Activated naive CD8-positive, alpha-beta T cell treated with anti-CD3 and anti-CD28 coated beads, Interleukin-2, amount 50 U/mL, for 24 hours (primary cell): ENCODE data around the gene GRAMD1B.

Experiments
- ATAC-seq: fragments of 150-1000 bp; cut with Tn5 transposase; one replicate; pipeline ENCODE4 v1.10.0; 2021
- DNase-seq: peaks from one replicate; pipeline ENCODE4 v3.0.0; 2021
- H3K27ac Mint-ChIP-seq: one replicate; pipeline ENCODE4 v1.8.0; 2021; ENCODE audit warnings: mild to moderate bottlenecking, mixed read lengths
- H3K27me3 Mint-ChIP-seq: one replicate; pipeline ENCODE4 v1.8.0; 2021; ENCODE audit warnings: mixed read lengths
- H3K36me3 Mint-ChIP-seq: one replicate; pipeline ENCODE4 v1.8.0; 2021; ENCODE audit warnings: low read depth, mixed read lengths
- H3K4me1 Mint-ChIP-seq: one replicate; pipeline ENCODE4 v1.8.0; 2021; ENCODE audit warnings: mixed read lengths
- H3K4me3 Mint-ChIP-seq: one replicate; pipeline ENCODE4 v1.8.0; 2021; ENCODE audit warnings: mild to moderate bottlenecking, moderate library complexity, mixed read lengths
- H3K9me3 Mint-ChIP-seq: one replicate; pipeline ENCODE4 v1.8.0; 2021; ENCODE audit warnings: mixed read lengths

GRAMD1B gene

DNA sequence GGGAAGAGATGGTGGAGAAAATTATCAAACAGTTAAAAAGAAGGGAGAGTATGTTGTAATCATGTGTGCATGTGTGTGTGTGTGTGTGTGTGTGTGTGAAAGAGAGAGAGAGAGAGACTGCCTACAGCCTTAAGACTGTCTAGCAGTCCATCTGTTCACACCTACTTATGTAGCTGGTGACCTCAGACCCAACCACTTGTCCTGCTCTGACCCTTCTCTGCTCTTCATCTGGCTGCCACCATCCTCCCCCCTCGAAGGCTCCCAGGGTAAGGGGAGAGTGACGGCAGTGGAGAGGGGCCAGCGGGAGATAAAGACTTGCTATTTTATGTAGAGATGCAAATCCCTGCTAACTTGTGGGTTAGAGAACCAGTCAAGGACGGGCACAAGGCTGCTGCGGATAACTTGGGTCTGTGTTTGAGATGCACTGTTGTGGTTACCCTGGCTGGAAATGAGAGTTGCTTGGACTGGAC is 24.9 kb upstream of the GRAMD1B start:
- no peak overlapping the region for H3K4me3 Mint-ChIP-seq
- no peaks in the 10 kb centered on the region for H3K9me3 Mint-ChIP-seq
- peaks cover 8% of the 10 kb centered on the region for H3K27me3 Mint-ChIP-seq
- no peaks in the 10 kb centered on the region for H3K36me3 Mint-ChIP-seq
- no peak for DNase-seq
- no peak overlapping the region for H3K27ac Mint-ChIP-seq
- ATAC-seq = no peak
- peaks cover 16% of the 10 kb centered on the region for H3K4me1 Mint-ChIP-seq

DNA sequence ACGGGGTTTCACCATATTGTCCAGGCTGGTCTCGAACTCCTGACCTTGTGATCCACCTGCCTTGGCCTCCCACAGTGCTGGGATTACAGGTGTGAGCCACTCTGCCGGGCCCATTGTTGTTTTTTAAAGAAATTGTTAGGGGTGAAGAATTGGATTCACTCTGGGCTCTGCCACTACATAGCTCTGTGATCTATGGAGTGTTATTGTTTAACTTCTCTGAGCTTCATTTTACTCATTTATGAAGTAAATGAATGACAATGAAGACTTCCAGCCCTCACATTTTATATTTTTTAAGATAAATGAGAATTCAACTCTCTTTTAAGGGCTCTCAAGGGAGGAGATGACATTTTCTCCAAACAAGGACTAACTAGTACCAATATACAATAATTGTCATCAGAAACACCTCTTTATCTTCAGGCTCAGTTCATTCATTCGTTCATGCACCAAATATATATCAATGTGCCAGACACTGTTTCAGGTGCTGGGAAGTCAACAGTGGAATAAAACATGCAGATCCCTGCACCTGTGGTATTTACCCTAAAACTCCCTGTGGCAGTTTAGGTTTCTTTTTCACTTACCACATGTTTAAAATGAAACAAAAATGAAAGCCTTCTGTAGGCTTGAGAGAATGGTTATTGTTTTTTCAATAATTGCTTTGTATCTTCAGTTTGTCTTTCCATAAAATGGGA is 23.5 kb upstream of the GRAMD1B start:
- no peak for DNase-seq
- Mint-ChIP-seq H3K4me1 (peaks cover 16% of the 10 kb centered on the region), H3K9me3 (no peaks in the 10 kb centered on the region), H3K36me3 (no peaks in the 10 kb centered on the region), H3K27me3 (peaks cover 9% of the 10 kb centered on the region), H3K4me3 (no peak overlapping the region), H3K27ac (no peak overlapping the region)
- ATAC-seq = peak; percentile 44

DNA sequence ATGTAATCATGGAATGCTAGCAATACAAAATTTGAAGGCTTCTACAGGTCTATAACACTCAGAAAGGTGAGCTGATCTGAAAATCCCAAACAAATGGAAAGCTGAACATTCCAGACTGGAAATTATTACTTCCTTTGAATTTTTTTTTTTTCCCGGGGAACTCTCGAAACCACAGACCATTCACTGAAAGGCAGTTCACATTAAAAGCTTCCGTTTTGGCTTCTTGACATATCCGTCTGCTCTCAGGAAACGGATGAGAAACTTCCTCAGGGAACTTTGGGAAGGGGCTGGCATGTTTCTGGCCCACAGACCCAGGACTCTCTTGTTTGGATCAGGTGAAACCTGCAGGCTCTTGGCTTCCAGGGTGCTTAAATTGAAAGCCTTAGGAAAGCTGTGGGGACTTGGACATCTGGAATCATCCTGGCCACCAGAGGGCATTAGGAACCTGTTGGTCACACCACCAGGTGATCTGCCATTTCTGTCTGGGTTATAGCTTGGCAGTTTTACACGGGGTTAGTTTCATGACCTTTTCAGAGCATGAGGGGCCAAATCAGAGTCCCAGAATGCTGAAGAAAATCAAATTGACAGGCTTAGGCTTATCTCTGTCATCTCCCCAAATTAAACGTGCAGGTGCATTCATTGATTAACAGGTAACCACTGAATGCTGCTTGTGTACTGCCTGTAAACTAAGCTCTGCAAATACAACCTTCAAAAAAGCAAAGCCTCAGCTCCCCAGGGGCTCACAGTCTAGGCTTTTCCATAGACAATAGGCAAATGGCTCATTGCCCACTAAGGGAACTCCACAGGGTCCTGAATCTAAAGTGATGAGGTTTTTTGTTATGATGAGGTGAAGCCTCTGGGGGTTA is 22.7 kb upstream of the GRAMD1B start:
- Mint-ChIP-seq H3K36me3 (no peaks in the 10 kb centered on the region), H3K27ac (no peak overlapping the region), H3K27me3 (peaks cover 9% of the 10 kb centered on the region), H3K4me3 (no peak overlapping the region), H3K9me3 (no peaks in the 10 kb centered on the region), H3K4me1 (peaks cover 16% of the 10 kb centered on the region)
- ATAC-seq = peak; percentile 79
- DNase-seq = peak; percentile 61

DNA sequence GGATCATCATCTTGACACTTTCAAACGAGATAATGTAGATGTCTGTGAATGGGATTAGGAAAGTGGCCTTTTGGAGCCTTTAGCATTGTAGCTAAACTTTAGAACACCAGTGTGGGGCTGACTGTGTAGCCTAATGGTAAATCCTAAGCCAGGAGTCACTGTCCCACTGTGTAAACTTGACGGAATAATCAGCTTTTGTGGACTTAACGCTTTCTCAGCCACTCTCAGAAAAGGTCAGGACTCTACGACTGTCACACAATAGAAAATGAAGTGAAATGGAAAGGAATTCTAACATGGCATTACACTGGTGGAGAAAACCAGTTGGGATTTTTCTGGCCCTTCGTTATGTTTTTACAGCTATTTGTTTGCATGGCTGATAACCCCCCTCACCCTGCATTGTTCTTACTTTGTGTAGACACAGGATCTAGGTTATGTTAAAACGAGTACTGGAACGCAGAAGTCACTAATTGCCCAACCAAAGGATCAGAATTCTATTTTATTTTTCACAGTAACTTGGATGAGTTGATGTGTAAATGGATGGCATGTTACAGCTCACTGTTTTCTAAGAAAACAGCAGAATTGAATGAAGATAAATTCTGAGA is 22.0 kb upstream of the GRAMD1B start:
- H3K4me1 Mint-ChIP-seq = peaks cover 16% of the 10 kb centered on the region
- H3K4me3 Mint-ChIP-seq = no peak overlapping the region
- no peak for ATAC-seq
- H3K27me3 Mint-ChIP-seq = peaks cover 9% of the 10 kb centered on the region
- no peak overlapping the region for H3K27ac Mint-ChIP-seq
- no peak for DNase-seq
- H3K36me3 Mint-ChIP-seq = no peaks in the 10 kb centered on the region
- H3K9me3 Mint-ChIP-seq = no peaks in the 10 kb centered on the region

DNA sequence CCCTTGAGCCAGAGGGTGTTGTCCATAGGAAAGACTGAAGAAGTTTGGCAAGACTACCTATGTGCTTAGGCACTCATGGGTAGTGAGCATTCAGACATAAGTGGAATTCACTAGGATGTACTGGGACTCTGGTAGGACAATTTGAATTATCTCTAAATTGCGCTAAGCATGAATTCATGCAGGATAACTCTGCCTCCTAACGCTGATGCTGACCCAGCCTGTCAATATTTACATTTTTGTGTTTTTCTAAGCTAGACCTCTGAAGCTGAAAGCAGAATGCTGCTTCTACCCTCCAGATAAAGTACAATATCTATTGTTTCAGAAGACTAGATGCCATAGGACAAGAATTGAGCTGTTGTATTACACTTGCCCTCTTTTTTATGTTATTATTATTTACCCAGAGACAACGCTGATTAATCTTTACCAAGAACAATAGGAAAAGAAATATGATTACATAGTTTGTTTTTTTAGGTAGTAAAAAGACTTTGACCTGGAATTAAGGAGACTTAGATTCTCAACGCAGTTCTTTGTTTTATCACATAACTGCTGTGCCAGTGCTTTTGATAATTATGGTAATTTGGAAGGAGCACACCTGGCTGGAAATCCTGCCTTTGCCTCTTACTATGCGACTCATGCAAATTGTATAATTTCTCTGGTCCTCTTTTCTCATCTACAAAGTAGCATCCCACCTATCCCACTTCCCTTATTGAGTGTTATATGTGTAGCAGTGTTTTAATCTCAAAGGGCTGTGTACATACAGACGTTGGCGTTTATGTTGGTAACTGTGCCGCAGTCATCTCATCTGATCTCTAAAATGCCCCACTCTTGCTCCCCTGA is 21.2 kb upstream of the GRAMD1B start:
- no peaks in the 10 kb centered on the region for H3K9me3 Mint-ChIP-seq
- peaks cover 10% of the 10 kb centered on the region for H3K27me3 Mint-ChIP-seq
- no peak overlapping the region for H3K27ac Mint-ChIP-seq
- H3K4me3 Mint-ChIP-seq = no peak overlapping the region
- DNase-seq (no peak), ATAC-seq (no peak)
- no peaks in the 10 kb centered on the region for H3K36me3 Mint-ChIP-seq
- H3K4me1 Mint-ChIP-seq = peaks cover 16% of the 10 kb centered on the region

DNA sequence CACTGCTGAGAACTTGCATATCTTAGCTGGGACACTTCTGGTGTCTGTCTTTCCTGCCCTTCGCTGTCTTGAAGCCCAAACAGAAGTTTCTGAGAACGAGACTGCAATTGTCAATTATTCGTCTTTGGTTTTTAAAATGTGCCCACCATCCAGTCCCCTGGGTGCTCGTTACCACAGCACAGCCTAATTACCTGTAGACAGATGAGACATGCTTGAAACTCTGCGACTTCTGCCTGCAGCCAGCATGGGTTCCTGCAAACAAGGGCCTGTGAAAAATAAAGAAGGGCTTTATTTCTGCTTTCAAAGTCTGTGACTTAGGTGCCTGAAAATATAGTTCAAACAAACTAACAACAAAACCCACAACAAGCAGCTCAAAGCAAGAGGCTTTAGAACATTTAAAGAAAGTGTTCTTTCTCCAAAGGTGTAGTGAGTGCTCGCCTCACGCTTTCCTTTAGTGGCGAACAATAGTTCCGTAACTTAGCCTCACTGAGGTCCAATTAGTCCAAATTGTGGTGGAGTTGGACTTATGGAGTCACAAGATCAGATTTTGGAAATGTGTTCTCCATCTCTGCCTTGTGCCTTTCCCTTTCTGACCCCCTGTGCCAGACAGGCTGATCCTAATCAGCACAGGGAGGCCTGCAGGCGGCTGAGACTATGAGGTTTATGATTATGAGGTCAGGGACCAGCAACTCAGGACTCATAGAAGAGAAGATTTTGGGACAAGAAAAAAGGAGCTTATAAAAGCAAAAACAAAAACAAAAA is 20.4 kb upstream of the GRAMD1B start:
- H3K27me3 Mint-ChIP-seq = peaks cover 10% of the 10 kb centered on the region
- ATAC-seq = no peak
- no peak overlapping the region for H3K4me3 Mint-ChIP-seq
- no peak for DNase-seq
- no peaks in the 10 kb centered on the region for H3K36me3 Mint-ChIP-seq
- H3K4me1 Mint-ChIP-seq = peaks cover 16% of the 10 kb centered on the region
- H3K27ac Mint-ChIP-seq = no peak overlapping the region
- no peaks in the 10 kb centered on the region for H3K9me3 Mint-ChIP-seq

DNA sequence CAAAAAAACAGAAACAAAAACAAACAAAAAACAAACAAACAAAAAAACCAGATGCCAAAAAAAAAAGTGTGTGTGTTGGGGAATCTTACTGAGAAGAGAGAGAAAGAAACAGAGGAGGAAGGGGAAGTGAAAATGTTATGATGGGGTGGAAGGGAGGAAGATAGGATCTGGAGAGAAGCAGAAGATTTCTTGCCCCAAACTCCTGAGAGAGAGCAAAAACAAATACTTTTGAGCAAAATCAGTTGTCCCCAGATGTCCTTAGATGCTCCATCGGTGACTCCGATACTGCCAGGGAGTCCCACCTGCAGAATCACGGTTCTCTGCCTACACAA is 19.9 kb upstream of the GRAMD1B start:
- Mint-ChIP-seq H3K9me3 (no peaks in the 10 kb centered on the region), H3K36me3 (no peaks in the 10 kb centered on the region), H3K4me3 (no peak overlapping the region), H3K4me1 (peaks cover 16% of the 10 kb centered on the region), H3K27me3 (peaks cover 7% of the 10 kb centered on the region), H3K27ac (no peak overlapping the region)
- ATAC-seq = no peak
- no peak for DNase-seq

DNA sequence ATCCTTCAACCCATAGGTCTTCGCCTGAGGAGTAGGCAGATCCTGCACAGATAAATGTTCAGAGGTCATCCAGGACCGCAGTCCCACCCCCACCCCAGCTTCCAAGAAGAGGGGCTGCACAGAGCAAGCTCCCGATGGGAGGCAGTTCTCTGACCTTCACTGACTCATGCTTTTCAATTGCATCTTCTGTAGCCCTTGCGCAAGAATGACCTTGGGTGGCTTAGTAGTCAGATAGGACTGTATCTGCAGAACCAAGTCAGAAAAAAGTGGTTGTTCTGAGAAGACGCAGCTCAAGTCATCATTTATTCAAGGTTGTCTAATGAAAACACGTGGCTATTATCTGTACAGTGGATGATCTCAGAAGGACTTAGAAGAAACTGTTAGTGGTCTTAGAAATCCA is 16.4 kb upstream of the GRAMD1B start:
- Mint-ChIP-seq H3K27me3 (peaks cover 18% of the 10 kb centered on the region), H3K27ac (no peak overlapping the region), H3K36me3 (no peaks in the 10 kb centered on the region), H3K4me1 (no peaks in the 10 kb centered on the region), H3K4me3 (no peak overlapping the region), H3K9me3 (no peaks in the 10 kb centered on the region)
- no peak for ATAC-seq
- DNase-seq = no peak

DNA sequence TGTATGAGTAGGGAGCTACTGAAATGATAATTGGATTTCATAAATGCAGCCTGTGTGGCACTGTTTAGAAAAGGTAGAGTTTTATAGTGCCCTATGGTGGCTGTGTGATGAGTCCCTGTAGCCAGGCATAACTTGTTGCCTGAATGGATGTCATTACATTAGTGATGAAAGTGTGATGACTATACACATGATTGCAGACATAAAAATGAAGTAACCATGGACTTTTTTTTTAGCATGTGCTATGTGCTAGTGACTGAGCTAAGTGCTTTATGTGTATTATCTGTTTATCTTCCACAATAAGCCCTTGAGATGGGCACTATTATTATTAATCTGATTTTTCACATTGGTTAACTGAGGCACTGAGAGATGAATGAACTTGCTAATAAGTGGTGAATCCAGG is 13.5 kb upstream of the GRAMD1B start:
- Mint-ChIP-seq H3K9me3 (no peaks in the 10 kb centered on the region), H3K4me1 (no peaks in the 10 kb centered on the region), H3K4me3 (no peak overlapping the region), H3K27me3 (peaks cover 20% of the 10 kb centered on the region), H3K27ac (no peak overlapping the region), H3K36me3 (no peaks in the 10 kb centered on the region)
- DNase-seq (no peak), ATAC-seq (no peak)

DNA sequence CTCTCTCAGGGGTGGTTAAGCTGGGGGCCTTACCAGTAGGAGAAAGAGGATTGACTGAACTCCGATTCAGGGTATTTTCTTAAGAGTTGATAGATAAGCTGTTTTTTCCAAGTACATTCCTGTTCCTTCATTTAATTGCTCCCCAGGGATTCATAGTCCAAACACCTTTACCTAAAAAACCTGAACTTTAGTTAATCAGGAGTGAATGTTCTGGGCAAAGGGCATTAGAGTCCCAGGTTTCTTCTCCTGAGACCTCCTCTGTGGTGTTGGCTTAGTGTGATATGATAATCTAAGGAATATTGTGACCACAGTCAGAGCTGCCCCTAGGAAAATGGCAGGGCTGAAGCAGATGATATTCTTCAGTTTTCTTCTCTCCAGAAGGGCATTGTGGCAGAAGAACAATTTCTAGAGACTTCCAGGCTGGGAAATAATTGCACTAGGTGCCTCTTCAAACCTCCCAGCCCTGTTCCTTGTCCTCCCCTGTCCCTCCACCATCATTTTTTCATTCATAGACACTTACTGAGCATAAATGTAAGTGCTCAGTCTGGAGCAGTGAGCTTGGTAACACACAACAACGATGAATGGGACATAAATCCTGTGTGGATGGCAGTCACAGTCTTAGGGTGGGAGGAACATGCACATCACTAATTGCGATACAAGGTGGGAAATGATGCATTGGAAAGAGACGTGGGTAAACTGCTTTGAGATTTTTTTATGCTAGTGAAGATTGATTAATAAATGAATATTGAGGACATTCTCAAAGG is 11.5 kb upstream of the GRAMD1B start:
- Mint-ChIP-seq H3K27ac (no peak overlapping the region), H3K4me3 (no peak overlapping the region), H3K9me3 (no peaks in the 10 kb centered on the region), H3K4me1 (no peaks in the 10 kb centered on the region), H3K36me3 (no peaks in the 10 kb centered on the region), H3K27me3 (peaks cover 31% of the 10 kb centered on the region)
- ATAC-seq (no peak), DNase-seq (no peak)

DNA sequence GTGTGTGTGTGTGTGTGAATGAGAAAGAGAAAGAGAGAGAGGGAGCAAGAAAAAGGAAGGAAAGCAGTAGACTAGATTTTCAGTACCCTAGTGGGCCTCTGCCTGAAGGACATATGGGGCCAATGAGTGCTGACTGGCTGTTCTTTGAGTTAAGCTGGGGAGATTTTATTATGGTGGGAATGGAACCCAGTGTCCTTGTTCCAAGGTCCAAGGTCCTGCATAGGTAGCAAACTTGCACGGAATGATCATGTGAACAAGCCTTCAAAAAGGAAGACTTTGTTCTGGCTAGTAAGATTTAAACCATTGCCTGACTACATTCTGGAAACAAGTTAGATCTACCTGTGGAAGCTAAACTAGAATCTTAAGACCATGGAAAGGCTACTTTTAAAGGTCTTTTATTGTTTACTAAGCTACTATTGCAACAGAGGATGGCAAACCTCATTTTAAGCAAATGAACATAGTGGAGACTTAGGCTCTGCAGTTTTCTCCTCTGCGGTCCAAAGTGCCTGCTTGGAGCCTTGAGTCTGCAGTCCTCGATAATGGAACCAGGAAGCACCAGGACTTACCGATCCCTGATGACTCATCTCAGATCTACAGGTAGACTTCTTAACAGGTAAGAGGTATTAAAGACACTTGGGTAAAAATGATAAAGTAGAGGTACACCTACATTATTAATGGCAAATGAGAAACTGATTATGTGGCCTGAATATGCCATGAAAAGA is 10.2 kb upstream of the GRAMD1B start:
- H3K9me3 Mint-ChIP-seq = no peaks in the 10 kb centered on the region
- no peaks in the 10 kb centered on the region for H3K4me1 Mint-ChIP-seq
- H3K27me3 Mint-ChIP-seq = peaks cover 38% of the 10 kb centered on the region
- no peak for DNase-seq
- H3K27ac Mint-ChIP-seq = no peak overlapping the region
- ATAC-seq = no peak
- H3K4me3 Mint-ChIP-seq = no peak overlapping the region
- H3K36me3 Mint-ChIP-seq = no peaks in the 10 kb centered on the region

DNA sequence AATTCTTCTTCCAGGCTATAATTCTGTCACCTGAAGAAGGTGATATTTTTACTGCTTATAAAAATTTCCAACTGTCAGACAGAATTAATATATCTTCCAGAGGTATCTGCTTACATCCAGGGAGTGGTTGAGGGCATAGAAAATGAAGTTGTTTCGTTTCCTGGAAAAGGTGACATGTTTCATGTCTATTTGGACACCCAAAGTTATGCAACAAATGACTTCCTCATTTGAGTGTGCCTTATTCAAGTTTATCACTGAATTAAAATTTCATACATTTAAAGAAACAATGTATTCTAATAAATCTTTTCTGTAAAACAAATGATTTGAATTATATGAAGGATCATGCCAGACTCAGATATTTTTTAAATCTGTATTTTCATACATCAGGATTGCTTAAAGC is 8.5 kb upstream of the GRAMD1B start:
- H3K9me3 Mint-ChIP-seq = no peaks in the 10 kb centered on the region
- ATAC-seq (no peak), DNase-seq (no peak)
- peaks cover 34% of the 10 kb centered on the region for H3K27me3 Mint-ChIP-seq
- H3K36me3 Mint-ChIP-seq = no peaks in the 10 kb centered on the region
- H3K4me3 Mint-ChIP-seq = no peak overlapping the region
- no peaks in the 10 kb centered on the region for H3K4me1 Mint-ChIP-seq
- H3K27ac Mint-ChIP-seq = no peak overlapping the region

DNA sequence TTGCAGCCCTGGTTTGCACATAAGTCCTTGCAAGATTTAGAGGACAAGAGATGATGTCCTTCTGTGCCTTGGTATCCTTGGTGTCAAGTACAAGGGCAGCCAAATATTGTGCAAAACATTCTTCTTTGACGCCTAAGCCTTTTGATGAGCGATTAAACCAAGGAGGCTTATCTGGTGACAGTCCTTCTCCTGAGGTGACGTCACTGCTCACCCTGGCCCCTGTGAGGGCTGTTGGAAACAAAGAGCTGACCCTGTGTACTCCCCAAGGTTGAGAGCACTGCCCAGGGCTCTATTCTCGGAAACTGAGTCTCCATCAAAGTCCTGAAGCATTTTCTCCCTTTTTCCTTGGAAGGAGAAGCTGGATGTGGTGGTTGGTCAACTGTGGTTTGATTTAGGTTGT is 4.7 kb upstream of the GRAMD1B start:
- Mint-ChIP-seq H3K27ac (no peak overlapping the region), H3K27me3 (peaks cover 28% of the 10 kb centered on the region), H3K4me1 (peaks cover 6% of the 10 kb centered on the region), H3K4me3 (no peak overlapping the region), H3K36me3 (no peaks in the 10 kb centered on the region), H3K9me3 (no peaks in the 10 kb centered on the region)
- ATAC-seq (no peak), DNase-seq (no peak)
